GM21737 (cell line): ENCODE data around the gene ACSBG1.
"Not testable (repeated sequence)": the region's sequence is repeated elsewhere in the genome, so short reads cannot be mapped to it uniquely, and the experiment has no call there.

Source experiments
- ATAC-seq: cut with Tn5 transposase; IDR thresholded peaks from one replicate; pipeline ENCODE4 v1.9.1; 2021; ENCODE audit warnings: mild to moderate bottlenecking, moderate library complexity; ENCODE audit not compliant: unreplicated experiment

ACSBG1 gene

GRCh38 chr15:78255421-78256043 lies 21.2 kb upstream of the ACSBG1 start:
- no peak for ATAC-seq

DNA sequence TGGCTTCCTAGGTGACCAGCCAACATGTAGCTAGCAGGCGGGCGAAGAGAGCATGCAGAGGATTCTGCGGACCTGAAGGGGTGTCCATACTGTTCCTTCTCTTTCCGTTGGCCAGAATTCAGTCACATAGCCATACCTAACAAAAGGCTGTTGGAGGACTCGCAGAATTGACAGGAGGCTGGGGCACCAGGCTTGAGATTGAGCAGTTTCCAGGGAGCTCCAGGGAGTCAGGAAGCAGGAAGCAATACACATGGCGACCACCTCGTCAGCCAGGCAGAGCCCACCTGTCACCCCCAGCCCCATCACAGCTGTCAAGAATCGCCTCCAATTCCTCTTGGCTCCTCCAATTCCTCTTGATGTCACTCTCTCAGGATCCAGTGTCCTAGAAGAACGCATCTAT lies 16.8 kb upstream of the ACSBG1 start:
- no peak for ATAC-seq

GRCh38 chr15:78249131-78249530 lies 14.8 kb upstream of the ACSBG1 start:
- ATAC-seq: no peak

- no peak for ATAC-seq
Measured at GRCh38 chr15:78247911-78248310, 13.5 kb upstream of the ACSBG1 start.

- not testable (repeated sequence) for ATAC-seq
Measured at GRCh38 chr15:78245976-78246620, 11.7 kb upstream of the ACSBG1 start.

DNA sequence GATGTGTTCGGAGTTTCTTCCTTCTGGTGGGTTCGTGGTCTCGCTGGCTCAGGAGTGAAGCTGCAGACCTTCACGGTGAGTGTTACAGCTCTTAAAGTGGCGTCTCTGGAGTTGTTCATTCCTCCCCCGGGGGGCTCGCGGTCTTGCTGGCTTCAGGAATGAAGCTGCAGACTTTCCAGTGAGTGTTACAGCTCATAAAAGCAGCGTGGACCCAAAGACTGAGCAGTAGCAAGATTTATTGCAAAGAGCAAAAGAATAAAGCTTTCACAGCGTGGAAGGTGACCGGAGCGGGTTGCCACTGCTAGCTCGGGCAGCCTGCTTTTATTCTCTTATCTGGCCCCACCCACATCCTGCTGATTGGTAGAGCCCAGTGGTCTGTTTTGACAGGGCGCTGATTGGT lies 11.0 kb upstream of the ACSBG1 start:
- not testable (repeated sequence) for ATAC-seq

GRCh38 chr15:78244893-78245292 lies 10.5 kb upstream of the ACSBG1 start:
- no peak for ATAC-seq

DNA sequence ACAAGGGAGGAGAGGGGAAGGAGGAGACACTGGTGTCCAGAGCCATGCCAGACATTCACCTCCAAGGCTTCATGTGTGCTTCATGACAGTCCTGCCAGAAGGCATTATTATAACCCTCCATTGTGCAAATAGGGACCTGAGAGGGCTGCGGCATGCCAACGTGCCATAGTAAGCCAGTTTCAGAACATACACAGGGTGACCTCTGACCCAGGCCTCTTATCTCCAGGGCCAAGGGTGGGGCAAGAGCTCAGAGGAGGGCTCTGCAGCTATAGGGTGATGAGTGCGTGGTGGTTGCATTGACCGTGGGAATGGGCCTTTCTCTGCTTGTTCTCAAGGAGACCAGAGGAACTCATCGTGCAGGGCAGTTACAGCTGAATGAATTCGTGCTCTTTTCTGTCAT lies 9.7 kb upstream of the ACSBG1 start:
- no peak for ATAC-seq

DNA sequence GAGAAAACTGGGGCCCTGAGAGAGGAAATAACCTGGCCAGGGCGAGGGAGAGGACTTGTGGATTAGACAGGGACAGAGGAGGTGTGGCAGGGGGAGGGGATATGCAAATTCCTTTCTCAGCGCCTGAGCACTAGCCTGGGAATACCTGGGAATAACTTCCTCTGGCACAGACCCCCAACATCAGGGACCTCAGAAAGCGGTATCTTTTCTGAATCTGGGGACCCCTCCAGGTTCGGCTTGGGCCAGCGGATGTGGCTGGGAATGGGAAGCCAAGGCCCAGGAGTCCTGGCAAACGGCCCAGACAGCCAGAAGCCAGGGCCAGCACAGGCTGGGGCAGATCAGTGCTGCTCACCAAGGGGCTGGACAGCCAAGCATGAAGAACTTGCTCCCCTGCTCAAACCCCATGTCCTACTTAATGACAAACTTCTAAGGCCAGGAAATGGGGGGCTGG lies 9.2 kb upstream of the ACSBG1 start:
- no peak for ATAC-seq

- no peak for ATAC-seq
Measured at GRCh38 chr15:78243058-78243457, 8.7 kb upstream of the ACSBG1 start.

- ATAC-seq: no peak
Measured at GRCh38 chr15:78242128-78242527, 7.8 kb upstream of the ACSBG1 start.

- no peak for ATAC-seq
Measured at GRCh38 chr15:78241017-78241416, 6.7 kb upstream of the ACSBG1 start.

DNA sequence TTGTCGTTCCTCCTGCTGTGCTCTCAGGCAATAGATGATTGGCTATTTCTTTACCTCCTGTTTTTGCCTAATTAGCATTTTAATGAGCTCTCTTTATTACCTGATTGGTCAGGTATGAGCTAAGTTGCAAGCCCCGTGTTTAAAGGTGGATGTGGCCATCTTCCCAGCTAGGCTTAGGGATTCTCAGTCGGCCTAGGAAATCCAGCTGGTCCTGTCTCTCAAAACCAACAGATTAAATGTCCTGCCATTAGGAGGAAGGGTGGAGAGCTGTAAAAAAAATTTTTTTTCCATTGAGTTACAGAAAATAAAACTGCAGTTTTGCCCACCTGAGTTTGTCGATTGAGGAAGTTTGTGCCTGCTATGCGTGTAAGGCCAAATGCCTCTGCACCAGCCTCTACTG lies 5.4 kb upstream of the ACSBG1 start:
- ATAC-seq: no peak

- ATAC-seq: no peak
Measured at GRCh38 chr15:78237146-78237545, 2.8 kb upstream of the ACSBG1 start.

- ATAC-seq: no peak
Measured at GRCh38 chr15:78236491-78236890, 2.1 kb upstream of the ACSBG1 start.

GRCh38 chr15:78233496-78233895 lies 869 bp downstream of the ACSBG1 start:
- ATAC-seq: no peak

DNA sequence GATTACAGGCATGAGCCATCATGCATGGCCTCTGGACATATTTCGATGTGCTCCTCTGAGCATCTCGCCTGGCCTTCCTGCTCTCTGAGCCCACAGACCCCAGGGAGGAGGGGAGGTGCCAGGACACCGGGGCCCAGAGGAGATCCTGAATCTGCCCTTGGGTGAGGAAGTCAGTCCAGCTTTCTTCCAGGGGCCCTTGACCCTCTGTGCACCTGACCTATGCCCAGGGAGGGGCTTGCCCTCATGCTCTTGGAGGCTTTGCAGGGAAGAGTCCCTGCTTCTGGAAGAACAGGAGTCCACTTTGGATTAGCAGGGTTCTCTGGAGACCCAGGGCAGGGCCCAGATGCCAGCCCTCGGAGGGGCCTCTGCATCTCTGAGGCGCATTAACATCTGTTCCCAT lies 1.4 kb downstream of the ACSBG1 start:
- no peak for ATAC-seq

- no peak for ATAC-seq
Measured at GRCh38 chr15:78229431-78230406, 4.6 kb downstream of the ACSBG1 start.

- ATAC-seq: no peak
Measured at GRCh38 chr15:78228356-78228996, 5.9 kb downstream of the ACSBG1 start.

DNA sequence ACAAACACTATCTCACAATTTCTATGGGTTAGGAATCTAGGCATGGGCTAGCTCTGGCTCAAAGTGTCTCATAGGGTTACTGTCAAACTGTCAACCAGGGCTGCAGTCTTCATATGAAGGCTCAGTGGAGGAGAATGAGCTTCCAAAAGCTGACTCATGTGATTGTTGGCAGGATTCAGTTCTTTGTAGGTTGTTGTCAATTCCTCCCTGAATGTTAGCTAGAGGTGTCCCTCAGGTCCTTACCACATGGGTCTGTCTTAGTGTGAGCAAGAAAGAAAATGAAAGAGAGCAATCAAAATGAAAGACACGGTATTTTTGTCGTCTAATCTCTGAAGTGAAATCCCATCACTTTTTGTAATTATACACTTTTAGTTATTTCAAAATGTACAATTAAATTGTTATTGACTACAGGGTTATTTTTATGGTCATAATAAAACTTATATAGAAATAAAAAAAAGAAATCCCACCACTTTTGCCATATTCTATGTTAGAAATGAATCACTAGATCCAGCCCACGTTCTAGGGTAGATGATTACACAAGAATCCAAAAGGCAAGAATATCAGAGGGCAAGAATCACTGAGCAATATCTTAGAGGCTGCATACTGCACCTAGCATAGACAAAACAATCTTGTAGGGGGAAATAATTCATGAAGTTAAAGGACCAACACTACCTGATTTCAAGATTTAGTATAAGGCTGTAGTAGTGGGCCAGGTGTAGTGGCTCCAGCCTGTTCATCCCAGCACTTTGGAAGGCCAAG lies 8.4 kb downstream of the ACSBG1 start:
- ATAC-seq: no peak
